Neural progenitor cell (in vitro differentiated cells): ENCODE measurements around the gene ZNF385C. TPM values are rescaled to one million over a fixed set of nuclear protein-coding genes. Genes with fewer than 3 reads are reported as not detected.

ENCODE experiments used
- DNase-seq: peaks from one replicate; pipeline ENCODE4 v3.0.0-alpha.2; 2016; ENCODE audit warnings: low spot score
- H2AFZ ChIP-seq: fragments of 200-600 bp; sonication (generic); replicated peaks from 2 replicates; pipeline ENCODE4 v1.6.1; 2016; ENCODE audit warnings: antibody characterized with exemption
- H3F3A ChIP-seq: fragments of 200-600 bp; sonication (generic); 2 replicates; pipeline ENCODE4 v1.6.1; 2016; ENCODE audit warnings: antibody characterized with exemption, low read depth
- H3K27ac ChIP-seq: fragments of 200-600 bp; sonication (generic); 2 replicates; pipeline ENCODE4 v1.5.1; 2016; ENCODE audit warnings: mild to moderate bottlenecking
- H3K27me3 ChIP-seq: fragments of 200-600 bp; sonication (generic); 2 replicates; pipeline ENCODE4 v1.6.1; 2016; ENCODE audit warnings: mild to moderate bottlenecking, moderate library complexity
- H3K36me3 ChIP-seq: fragments of 200-600 bp; sonication (generic); 2 replicates; pipeline ENCODE4 v1.5.1; 2016
- H3K4me1 ChIP-seq: fragments of 200-600 bp; sonication (generic); 2 replicates; pipeline ENCODE4 v1.6.1; 2016; ENCODE audit warnings: mixed run types
- H3K4me2 ChIP-seq: fragments of 200-600 bp; sonication (generic); 2 replicates; pipeline ENCODE4 v1.6.1; 2016
- H3K4me3 ChIP-seq: fragments of 200-600 bp; sonication (generic); 2 replicates; pipeline ENCODE4 v1.5.1; 2016
- H3K79me2 ChIP-seq: fragments of 200-600 bp; sonication (generic); 2 replicates; pipeline ENCODE4 v1.6.1; 2016; ENCODE audit warnings: low read depth
- H3K9ac ChIP-seq: fragments of 200-600 bp; sonication (generic); 2 replicates; pipeline ENCODE4 v1.6.1; 2016
- H3K9me3 ChIP-seq: fragments of 200-600 bp; sonication (generic); 2 replicates; pipeline ENCODE4 v1.5.1; 2016; ENCODE audit warnings: low read depth
- H4K20me1 ChIP-seq: fragments of 200-600 bp; sonication (generic); 2 replicates; pipeline ENCODE4 v1.6.1; 2016; ENCODE audit warnings: low read depth
- H3K27ac Mint-ChIP-seq: 3 replicates; pipeline ENCODE4 v1.8.0; 2021; ENCODE audit warnings: mixed read lengths
- H3K27me3 Mint-ChIP-seq: 2 replicates; pipeline ENCODE4 v1.8.0; 2022; ENCODE audit warnings: low read depth, mild to moderate bottlenecking, inconsistent platforms, moderate library complexity, mixed read lengths; ENCODE audit not compliant: insufficient read depth
- H3K36me3 Mint-ChIP-seq: 3 replicates; pipeline ENCODE4 v1.8.0; 2021; ENCODE audit warnings: mixed read lengths
- H3K4me1 Mint-ChIP-seq: 3 replicates; pipeline ENCODE4 v1.8.0; 2021; ENCODE audit warnings: mixed read lengths
- H3K4me3 Mint-ChIP-seq: 3 replicates; pipeline ENCODE4 v1.8.0; 2021; ENCODE audit warnings: mild to moderate bottlenecking, moderate library complexity, mixed read lengths
- H3K9me3 Mint-ChIP-seq: 3 replicates; pipeline ENCODE4 v1.8.0; 2020; ENCODE audit warnings: mixed read lengths
- EZH2 ChIP-seq: fragments of 200-600 bp; sonication (generic); IDR thresholded peaks from 2 replicates; pipeline ENCODE4 v1.6.1; 2017; ENCODE audit warnings: antibody characterized with exemption, mild to moderate bottlenecking, moderate library complexity
- EZH2phosphoT487 ChIP-seq: fragments of 200-600 bp; sonication (generic); IDR thresholded peaks from 2 replicates; pipeline ENCODE4 v1.6.1; 2017; ENCODE audit warnings: antibody characterized with exemption
- total RNA-seq: library from RNA; depleted of rRNA; stranded (reverse); fragments of >200 nt; gene quantifications from 2 replicates; pipeline ENCODE4 v1.2.3, GENCODE V29; 2015; ENCODE audit warnings: low replicate concordance
- TF ChIP-seq, protein P1 (sequence below): fragments of 200-600 bp; sonication (generic); IDR thresholded peaks from 2 replicates; pipeline ENCODE4 v1.5.1; 2017; ENCODE audit warnings: antibody characterized with exemption, mild to moderate bottlenecking

ZNF385C gene
- total RNA-seq, 1 donor from 2014 or later: 5.0 TPM

DNA sequence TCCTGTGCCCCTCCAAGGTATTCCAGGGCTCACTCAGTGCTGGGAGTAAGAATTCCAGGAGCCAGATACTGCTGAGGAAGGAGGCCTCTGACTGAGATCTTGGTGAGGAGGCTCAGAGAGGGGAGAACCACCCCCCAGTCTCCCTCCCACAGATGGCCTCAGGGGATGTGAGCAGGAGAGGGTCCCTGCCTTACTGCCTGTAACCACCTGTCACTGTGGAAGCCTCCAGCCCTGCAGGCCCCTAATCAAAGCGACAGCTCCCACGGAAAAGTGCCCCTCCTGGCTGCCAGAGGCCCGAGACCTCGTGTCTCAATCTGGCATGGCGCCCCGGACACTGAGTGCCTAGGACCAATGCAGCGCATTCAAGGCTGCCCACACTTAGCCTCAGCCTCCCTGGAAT, 40.2 kb downstream of the ZNF385C start:
- H3K9me3 Mint-ChIP-seq: no peaks in the 10 kb centered on the region
- H3K27me3 ChIP-seq: peaks cover 11% of the 10 kb centered on the region

DNA sequence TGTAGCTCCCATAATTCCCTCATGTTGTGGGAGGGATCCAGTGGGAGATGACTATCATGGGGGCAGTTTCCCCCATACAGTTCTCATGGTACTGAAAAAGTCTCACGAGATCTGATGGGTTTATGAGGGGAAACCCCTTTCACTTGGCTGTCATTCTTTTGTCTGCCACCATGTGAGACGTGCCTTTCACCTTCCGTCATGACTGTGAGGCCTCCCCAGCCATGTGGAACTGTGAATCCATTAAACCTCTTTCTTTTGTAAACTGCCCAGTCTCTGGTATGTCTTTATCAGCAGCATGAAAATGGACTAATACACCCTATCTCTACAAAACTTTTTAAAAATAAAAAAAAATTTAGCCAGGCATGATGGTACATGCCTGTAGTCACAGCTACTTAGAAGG, 41.6 kb downstream of the ZNF385C start:
- Histone ChIP-seq H4K20me1 (no peaks in the 10 kb centered on the region), H3K27ac (no peak overlapping the region)
- no peak for DNase-seq

More for the DNA sequence above, 40.2 kb downstream of the ZNF385C start:
- peaks cover 24% of the 10 kb centered on the region for H3F3A ChIP-seq
- no peak for TF ChIP-seq EZH2phosphoT487
- no peak for TF ChIP-seq EZH2
- TF ChIP-seq, protein P1, sequence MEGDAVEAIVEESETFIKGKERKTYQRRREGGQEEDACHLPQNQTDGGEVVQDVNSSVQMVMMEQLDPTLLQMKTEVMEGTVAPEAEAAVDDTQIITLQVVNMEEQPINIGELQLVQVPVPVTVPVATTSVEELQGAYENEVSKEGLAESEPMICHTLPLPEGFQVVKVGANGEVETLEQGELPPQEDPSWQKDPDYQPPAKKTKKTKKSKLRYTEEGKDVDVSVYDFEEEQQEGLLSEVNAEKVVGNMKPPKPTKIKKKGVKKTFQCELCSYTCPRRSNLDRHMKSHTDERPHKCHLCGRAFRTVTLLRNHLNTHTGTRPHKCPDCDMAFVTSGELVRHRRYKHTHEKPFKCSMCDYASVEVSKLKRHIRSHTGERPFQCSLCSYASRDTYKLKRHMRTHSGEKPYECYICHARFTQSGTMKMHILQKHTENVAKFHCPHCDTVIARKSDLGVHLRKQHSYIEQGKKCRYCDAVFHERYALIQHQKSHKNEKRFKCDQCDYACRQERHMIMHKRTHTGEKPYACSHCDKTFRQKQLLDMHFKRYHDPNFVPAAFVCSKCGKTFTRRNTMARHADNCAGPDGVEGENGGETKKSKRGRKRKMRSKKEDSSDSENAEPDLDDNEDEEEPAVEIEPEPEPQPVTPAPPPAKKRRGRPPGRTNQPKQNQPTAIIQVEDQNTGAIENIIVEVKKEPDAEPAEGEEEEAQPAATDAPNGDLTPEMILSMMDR: no peak
- Mint-ChIP-seq H3K36me3 (no peaks in the 10 kb centered on the region), H3K27me3 (peaks cover 13% of the 10 kb centered on the region), H3K4me1 (peaks cover 52% of the 10 kb centered on the region), H3K27ac (no peak overlapping the region), H3K4me3 (no peak overlapping the region)
- no peaks in the 10 kb centered on the region for H3K9me3 ChIP-seq
- no peaks in the 10 kb centered on the region for H4K20me1 ChIP-seq
- no peak overlapping the region for H3K9ac ChIP-seq
- peak; percentile 1 for DNase-seq
- H3K4me1 ChIP-seq: peaks cover 42% of the 10 kb centered on the region
- H3K4me2 ChIP-seq: no peak overlapping the region
- H3K4me3 ChIP-seq: no peak overlapping the region
- no peak overlapping the region for H3K27ac ChIP-seq
- no peaks in the 10 kb centered on the region for H3K79me2 ChIP-seq
- H2AFZ ChIP-seq: no peak overlapping the region
- H3K36me3 ChIP-seq: no peaks in the 10 kb centered on the region

DNA sequence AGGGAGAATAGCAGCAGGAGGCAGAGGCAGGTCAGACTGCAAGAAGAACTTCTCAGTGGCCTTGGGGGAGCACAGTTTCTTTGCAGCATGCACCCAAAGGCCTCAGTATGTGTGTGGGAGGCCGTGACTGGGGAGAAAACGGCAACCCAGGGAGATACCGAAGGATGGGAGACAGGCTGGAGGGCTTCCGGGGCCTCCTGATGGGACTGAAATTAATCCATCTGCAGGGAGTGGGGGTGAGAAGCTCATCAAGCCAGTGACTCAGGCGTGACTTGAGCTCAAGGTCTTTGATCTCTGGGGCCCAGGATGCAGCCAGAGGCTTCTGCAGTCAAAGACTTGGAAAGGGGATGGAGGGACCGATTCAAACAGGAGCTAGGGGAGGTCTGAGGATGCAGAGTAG, 42.8 kb downstream of the ZNF385C start:
- Histone ChIP-seq H2AFZ (no peak overlapping the region), H4K20me1 (no peaks in the 10 kb centered on the region), H3K79me2 (no peaks in the 10 kb centered on the region), H3K36me3 (no peaks in the 10 kb centered on the region), H3K4me2 (peak overlapping the region; percentile 61), H3K9ac (no peak overlapping the region), H3F3A (peaks cover 31% of the 10 kb centered on the region), H3K4me3 (no peak overlapping the region), H3K27me3 (peaks cover 25% of the 10 kb centered on the region), H3K9me3 (no peaks in the 10 kb centered on the region), H3K4me1 (peaks cover 30% of the 10 kb centered on the region), H3K27ac (no peak overlapping the region)
- Mint-ChIP-seq H3K27ac (peak overlapping the region; percentile 57), H3K9me3 (no peaks in the 10 kb centered on the region), H3K4me1 (peaks cover 53% of the 10 kb centered on the region), H3K36me3 (no peaks in the 10 kb centered on the region), H3K4me3 (peak overlapping the region; percentile 31), H3K27me3 (peaks cover 27% of the 10 kb centered on the region)
- DNase-seq: no peak
- TF ChIP-seq EZH2phosphoT487 (no peak), EZH2 (no peak)
- TF ChIP-seq, protein P1: no peak

More for the DNA sequence above, 41.6 kb downstream of the ZNF385C start:
- H3K36me3 ChIP-seq: no peaks in the 10 kb centered on the region
- peaks cover 48% of the 10 kb centered on the region for H3K4me1 Mint-ChIP-seq
- H3K36me3 Mint-ChIP-seq: no peaks in the 10 kb centered on the region
- no peak overlapping the region for H2AFZ ChIP-seq
- H3K9me3 Mint-ChIP-seq: no peaks in the 10 kb centered on the region
- H3K9ac ChIP-seq: no peak overlapping the region
- H3K4me2 ChIP-seq: no peak overlapping the region
- peaks cover 14% of the 10 kb centered on the region for H3K27me3 ChIP-seq
- peak overlapping the region; percentile 76 for H3K27ac Mint-ChIP-seq
- H3K4me1 ChIP-seq: peaks cover 28% of the 10 kb centered on the region
- no peak overlapping the region for H3K4me3 ChIP-seq
- peaks cover 19% of the 10 kb centered on the region for H3K27me3 Mint-ChIP-seq
- peaks cover 27% of the 10 kb centered on the region for H3F3A ChIP-seq
- no peaks in the 10 kb centered on the region for H3K9me3 ChIP-seq
- H3K79me2 ChIP-seq: no peaks in the 10 kb centered on the region
- H3K4me3 Mint-ChIP-seq: no peak overlapping the region
- TF ChIP-seq EZH2phosphoT487: no peak
- no peak for TF ChIP-seq EZH2
- TF ChIP-seq, protein P1: no peak
